Esophagus squamous epithelium (tissue), 4 donors: Measurements from ENCODE around the gene CPTP.

ENCODE experiments used
- CTCF ChIP-seq, 6 experiments: fragments of 450-650 bp in 4 of 6; fragments of 200-600 bp in 2 of 6; sonication (generic) in 2 of 6; IDR thresholded peaks; one replicate each; pipeline ENCODE4 v1.5.1; 2016 to 2019; ENCODE audit warnings: antibody characterized with exemption in 6 of 6, mild to moderate bottlenecking in 4 of 6, moderate library complexity in 4 of 6
- POLR2A ChIP-seq, 4 donors: fragments of 450-650 bp; IDR thresholded peaks; one replicate each; pipeline ENCODE4 v1.6.1; 2017; ENCODE audit warnings: antibody characterized with exemption in 4 of 4, mild to moderate bottlenecking in 4 of 4, moderate library complexity in 3 of 4

- TF ChIP-seq CTCF (IDR thresholded peaks at IDR 0.05): no peak
- no peak for TF ChIP-seq POLR2A (IDR thresholded peaks at IDR 0.05)
Observed at GRCh38 chr1:1314237-1314586, 10.4 kb upstream of the CPTP start.
